ENCODE data around the gene TRAPPC2. TPM values are rescaled to one million over a fixed set of nuclear protein-coding genes. Genes with fewer than 3 reads are reported as not detected.
"Not testable (repeated sequence)": the region's sequence is repeated elsewhere in the genome, so short reads cannot be mapped to it uniquely, and the experiment has no call there.

Gene TRAPPC2
- total RNA-seq, 1 donor from 2014 or later: 5.8 TPM

DNA sequence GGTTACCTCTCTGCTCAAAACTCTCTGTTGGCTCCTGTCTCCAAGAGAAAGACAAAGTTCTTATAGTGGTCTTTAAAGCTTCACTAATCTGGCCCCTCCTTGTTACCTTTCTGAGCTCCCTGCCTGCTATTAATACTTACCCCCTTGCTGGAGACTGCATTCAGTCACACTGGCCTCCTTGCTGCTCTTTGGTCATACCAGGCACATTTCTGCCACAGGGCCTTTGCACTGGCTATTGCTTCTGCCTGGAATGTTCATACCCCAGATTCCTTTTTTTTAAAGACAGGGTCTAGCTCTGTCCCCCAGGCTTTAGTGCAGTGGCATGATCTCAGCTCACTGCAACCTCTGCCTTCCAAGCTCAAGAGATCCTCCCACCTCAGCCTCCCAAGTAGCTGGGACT is 61.4 kb downstream of the TRAPPC2 start:
- ATAC-seq (no peak), DNase-seq (ENCODE audit: low spot score) (no peak)

DNA sequence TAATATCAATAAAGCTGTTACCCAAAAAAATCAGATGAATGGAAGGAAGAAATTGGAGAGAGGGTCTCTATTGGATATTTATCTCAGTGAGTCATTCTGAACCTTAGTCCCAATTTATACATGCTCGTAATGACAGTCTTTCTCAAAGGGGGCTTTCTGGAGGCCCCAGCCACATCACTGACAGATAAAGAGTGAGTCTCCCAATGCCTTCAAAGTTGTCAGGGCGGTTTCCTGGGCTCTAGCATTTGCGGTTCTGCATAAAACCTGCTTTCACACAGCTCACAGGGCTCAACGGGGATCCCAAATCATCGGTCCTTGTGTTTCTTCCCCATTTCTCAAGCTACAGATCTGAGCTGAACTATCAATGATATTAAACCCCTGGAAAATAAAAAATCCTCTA is 64.2 kb downstream of the TRAPPC2 start:
- DNase-seq (ENCODE audit: low spot score): no peak
- no peak for ATAC-seq

DNA sequence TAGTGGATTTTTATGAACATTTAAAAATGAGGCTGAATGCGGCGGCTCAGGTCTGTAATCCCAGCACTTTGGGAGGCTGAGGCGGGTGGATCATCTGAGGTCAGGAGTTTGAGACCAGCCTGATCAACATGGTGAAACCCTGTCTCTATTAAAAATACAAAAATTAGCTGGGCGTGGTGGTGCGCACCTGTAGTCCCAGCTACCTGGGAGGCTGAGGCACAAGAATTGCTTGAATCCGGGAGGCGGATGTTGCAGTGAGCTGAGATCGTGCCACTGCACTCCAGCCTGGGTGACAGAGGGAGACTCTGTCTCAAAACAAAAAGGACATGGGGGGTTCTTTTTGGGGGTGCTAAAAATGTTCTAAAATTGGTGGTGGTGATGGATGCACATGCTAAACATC is 64.7 kb downstream of the TRAPPC2 start:
- DNase-seq (ENCODE audit: low spot score); ATAC-seq: not testable (repeated sequence)

DNA sequence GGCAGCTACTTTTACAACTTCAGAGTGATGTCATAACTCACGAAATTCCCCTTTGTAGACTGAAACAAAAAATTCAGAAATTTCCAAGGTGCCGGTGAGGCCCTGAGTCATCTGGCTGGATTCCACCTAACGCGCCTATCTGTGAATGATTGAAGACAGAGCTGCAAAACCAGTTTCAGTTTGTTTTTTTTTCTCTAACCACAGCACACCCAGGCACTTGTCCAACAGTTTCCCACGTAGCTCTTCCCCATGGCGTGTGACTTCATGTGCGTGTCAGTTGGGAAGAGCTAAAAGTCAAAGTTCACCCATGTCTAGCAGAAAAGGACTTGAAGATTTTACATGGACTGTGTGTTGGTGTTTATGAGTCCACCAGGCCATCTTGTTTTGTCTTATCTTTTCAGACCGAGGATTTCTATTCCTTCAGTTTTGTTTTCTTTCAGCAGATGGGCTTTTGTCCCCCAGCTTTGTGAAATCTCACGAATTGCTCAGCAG is 65.1 kb downstream of the TRAPPC2 start:
- DNase-seq (ENCODE audit: low spot score) (peak; percentile 73), ATAC-seq (peak; percentile 94)

DNA sequence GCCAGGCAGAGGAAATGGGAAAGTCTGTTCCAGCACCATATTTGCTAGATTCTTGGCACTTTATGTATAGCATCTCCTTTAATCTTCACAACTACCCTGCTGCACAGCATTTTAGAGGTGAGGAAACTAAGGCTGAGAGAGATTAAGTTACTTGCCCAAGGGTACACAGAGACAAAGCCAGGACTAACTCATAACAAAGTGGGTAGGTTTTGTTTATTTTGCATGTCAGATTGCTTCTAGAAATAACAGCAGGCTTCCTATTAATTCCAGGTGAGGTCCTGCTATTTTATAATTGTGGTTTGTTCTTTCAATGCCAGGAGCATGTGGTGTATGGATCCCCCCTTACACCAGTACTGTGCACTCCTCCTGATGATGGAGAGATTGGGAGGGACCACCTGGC is 66.5 kb downstream of the TRAPPC2 start:
- DNase-seq (ENCODE audit: low spot score): no peak

DNA sequence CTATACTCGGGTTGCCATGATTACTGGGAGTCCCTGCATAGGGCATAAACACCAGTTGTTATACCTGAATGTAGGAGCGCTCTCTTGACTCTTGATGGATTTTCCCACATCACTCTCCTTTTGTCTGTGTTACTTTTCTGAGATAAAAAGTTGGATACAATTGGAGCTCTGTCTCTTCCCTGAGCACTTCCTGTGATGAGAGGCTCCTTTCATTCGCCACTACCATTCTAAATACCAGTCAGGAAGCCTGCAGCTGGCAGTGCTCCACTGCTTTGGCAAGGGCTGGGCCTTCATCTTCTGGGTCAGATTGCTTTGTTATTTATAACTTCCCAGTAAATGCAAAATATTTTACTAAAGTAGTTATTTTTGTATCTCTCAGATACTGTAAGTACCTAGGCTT is 67.6 kb downstream of the TRAPPC2 start:
- ATAC-seq (no peak), DNase-seq (ENCODE audit: low spot score) (no peak)

More for the DNA sequence above, 66.5 kb downstream of the TRAPPC2 start:
- ATAC-seq: no peak

DNA sequence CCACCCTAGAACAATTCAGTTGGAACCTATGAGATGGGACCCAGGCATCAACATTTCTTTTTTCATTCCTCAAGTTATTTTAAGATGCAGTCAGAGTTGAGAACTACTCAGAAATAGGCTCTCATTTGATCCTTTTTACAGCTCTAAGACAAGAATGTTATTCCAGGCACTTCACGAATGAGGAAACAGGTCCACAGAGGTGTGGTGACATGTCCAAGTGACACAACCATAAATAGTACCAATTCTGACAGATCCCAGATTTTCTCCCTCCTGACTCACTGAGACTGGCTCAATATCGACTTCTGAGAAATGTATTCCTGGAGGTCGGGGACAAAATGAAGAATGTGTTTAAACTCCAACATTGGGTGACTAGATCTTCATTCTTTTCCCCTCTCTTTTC is 70.4 kb downstream of the TRAPPC2 start:
- DNase-seq (ENCODE audit: low spot score) (no peak), ATAC-seq (no peak)

DNA sequence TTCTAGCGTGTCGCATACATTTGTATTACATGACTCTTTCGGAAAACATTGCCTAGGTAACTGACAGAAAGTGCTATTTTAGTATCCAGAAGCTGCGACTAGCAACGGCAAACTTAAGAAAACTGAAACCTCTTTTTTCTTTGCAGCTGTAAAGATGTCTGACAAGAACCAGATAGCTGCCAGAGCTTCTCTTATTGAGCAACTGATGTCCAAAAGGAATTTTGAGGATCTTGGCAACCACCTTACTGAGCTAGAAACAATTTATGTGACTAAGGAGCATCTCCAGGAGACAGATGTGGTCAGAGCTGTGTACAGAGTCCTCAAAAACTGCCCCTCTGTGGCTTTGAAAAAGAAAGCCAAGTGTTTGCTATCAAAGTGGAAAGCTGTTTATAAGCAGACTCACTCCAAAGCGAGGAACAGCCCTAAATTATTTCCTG is 72.0 kb downstream of the TRAPPC2 start:
- ATAC-seq (no peak), DNase-seq (ENCODE audit: low spot score) (no peak)

Other genes with a start within 250 kb of the TRAPPC2 start
- not detected for gene EGFL6, start 165.0 kb downstream of the TRAPPC2 start, total RNA-seq
- gene TCEANC, start 81.5 kb downstream of the TRAPPC2 start, total RNA-seq: 6.8 TPM
- gene RAB9A, start 45.5 kb downstream of the TRAPPC2 start, total RNA-seq: 8.5 TPM
- 10.1 TPM for gene OFD1, start 128 bp upstream of the TRAPPC2 start, total RNA-seq
- gene GPM6B, start 82.5 kb upstream of the TRAPPC2 start, total RNA-seq: 0.48 TPM